CD14-positive monocyte (primary cell): Measurements from ENCODE around the gene RAB11FIP4. TPM values are rescaled to one million over a fixed set of nuclear protein-coding genes. Genes with fewer than 3 reads are reported as not detected.

Experiments used
- DNase-seq, 3 donors: peaks; one replicate each; pipeline ENCODE4 v3.0.0-alpha.2; 2011 to 2022
- H2AFZ ChIP-seq: 2 replicates; pipeline ENCODE4 v1.6.0; 2012; ENCODE audit warnings: mild to moderate bottlenecking, low read depth, low read length, inconsistent platforms; ENCODE audit not compliant: insufficient read depth, poor library complexity, severe bottlenecking
- H3K27ac ChIP-seq, 2 donors: 1 replicate in 1 of 2; 2 replicates in 1 of 2; pipeline ENCODE4 v1.5.1; 2012 to 2013; ENCODE audit warnings: low read length in 2 of 2, control low read depth in 1 of 2, inconsistent platforms in 1 of 2, low read depth in 1 of 2, mild to moderate bottlenecking in 1 of 2
- H3K27me3 ChIP-seq, 2 donors: one replicate each; pipeline versions ENCODE4 v1.6.0 to v1.6.1; 2011 to 2013; ENCODE audit warnings: low read length in 2 of 2; ENCODE audit not compliant: control insufficient read depth in 2 of 2, insufficient read depth in 2 of 2
- H3K36me3 ChIP-seq, 2 donors: replicated peaks in 1 of 2; 1 replicate in 1 of 2; 2 replicates in 1 of 2; pipeline versions ENCODE4 v1.5.1 to v1.6.1; 2012 to 2013; ENCODE audit warnings: low read length in 2 of 2, control low read depth in 1 of 2, inconsistent platforms in 1 of 2, mild to moderate bottlenecking in 1 of 2; ENCODE audit not compliant: insufficient read depth in 2 of 2, control insufficient read depth in 1 of 2
- H3K4me1 ChIP-seq, 2 donors: 1 replicate in 1 of 2; 2 replicates in 1 of 2; pipeline versions ENCODE4 v1.5.1 to v1.6.1; 2012 to 2013; ENCODE audit warnings: low read length in 2 of 2, control low read depth in 1 of 2, inconsistent platforms in 1 of 2, mild to moderate bottlenecking in 1 of 2, moderate library complexity in 1 of 2; ENCODE audit not compliant: insufficient read depth in 2 of 2, control insufficient read depth in 1 of 2
- H3K4me2 ChIP-seq: replicated peaks from 2 replicates; pipeline ENCODE3; 2012; ENCODE audit warnings: low read length, moderate library complexity, mild to moderate bottlenecking; ENCODE audit not compliant: poor library complexity, severe bottlenecking; ENCODE audit errors: extremely low read depth
- H3K4me3 ChIP-seq, 3 experiments: fragments of 200-600 bp in 1 of 3; sonication (generic) in 1 of 3; replicated peaks in 1 of 3; 1 replicate in 2 of 3; 2 replicates in 1 of 3; pipeline ENCODE4 v1.5.1; 2011 to 2013; ENCODE audit warnings: low read length in 3 of 3, mild to moderate bottlenecking in 3 of 3, control low read depth in 2 of 3, low read depth in 2 of 3, inconsistent platforms in 1 of 3, moderate library complexity in 1 of 3
- H3K79me2 ChIP-seq: 2 replicates; pipeline ENCODE4 v1.6.0; 2012; ENCODE audit warnings: mild to moderate bottlenecking, control low read depth, inconsistent platforms, low read length, moderate library complexity; ENCODE audit not compliant: insufficient read depth
- H3K9ac ChIP-seq: 2 replicates; pipeline ENCODE4 v1.6.0; 2017; ENCODE audit warnings: low read length, mild to moderate bottlenecking; ENCODE audit not compliant: insufficient read depth, poor library complexity, severe bottlenecking
- H3K9me3 ChIP-seq, 2 donors: replicated peaks in 1 of 2; 1 replicate in 1 of 2; 2 replicates in 1 of 2; pipeline versions ENCODE4 v1.5.1 to v1.6.1; 2012 to 2013; ENCODE audit warnings: low read length in 2 of 2, control low read depth in 1 of 2; ENCODE audit not compliant: control insufficient read depth in 1 of 2, insufficient read depth in 1 of 2
- H4K20me1 ChIP-seq: 2 replicates; pipeline ENCODE4 v1.6.0; 2012; ENCODE audit warnings: mild to moderate bottlenecking, low read length, control low read depth, moderate library complexity; ENCODE audit not compliant: insufficient read depth
- H3K27ac Mint-ChIP-seq, 7 donors: one replicate each; pipeline ENCODE4 v1.8.0; 2020; ENCODE audit warnings: mild to moderate bottlenecking in 7 of 7, mixed read lengths in 7 of 7, moderate library complexity in 6 of 7, inconsistent platforms in 2 of 7
- H3K27me3 Mint-ChIP-seq, 3 donors: one replicate each; pipeline ENCODE4 v1.8.0; 2021 to 2022; ENCODE audit warnings: low read depth in 3 of 3, mild to moderate bottlenecking in 3 of 3, mixed read lengths in 3 of 3, moderate library complexity in 3 of 3, inconsistent platforms in 1 of 3
- H3K36me3 Mint-ChIP-seq, 2 donors: one replicate each; pipeline ENCODE4 v1.8.0; 2020; ENCODE audit warnings: mixed read lengths in 2 of 2, inconsistent platforms in 1 of 2, mild to moderate bottlenecking in 1 of 2
- H3K4me1 Mint-ChIP-seq: one replicate; pipeline ENCODE4 v1.8.0; 2020; ENCODE audit warnings: mild to moderate bottlenecking, mixed read lengths
- H3K4me3 Mint-ChIP-seq, 2 donors: one replicate each; pipeline ENCODE4 v1.8.0; 2020; ENCODE audit warnings: mild to moderate bottlenecking in 2 of 2, mixed read lengths in 2 of 2, moderate library complexity in 1 of 2
- H3K9me3 Mint-ChIP-seq, 7 donors: one replicate each; pipeline ENCODE4 v1.8.0; 2020 to 2022; ENCODE audit warnings: mixed read lengths in 7 of 7, mild to moderate bottlenecking in 6 of 7, moderate library complexity in 6 of 7, inconsistent platforms in 2 of 7
- WGBS: methylation state at CpG from one replicate; pipeline ENCODE4 v1.1.5; 2013; ENCODE audit warnings: missing lambda C conversion rate; ENCODE audit not compliant: insufficient coverage; 5-methylcytosine and 5-hydroxymethylcytosine counted together
- intact Hi-C, 2 donors: fragments of 100-400 bp; cut with micrococcal nuclease; formaldehyde crosslinking; loops; one replicate each; pipeline versions ENCODE4 v1.15.0 to v1.15.1; 2023
- polyA plus RNA-seq, 3 donors: library from polyadenylated mRNA; depleted of rRNA in 1 of 3; unstranded in 2 of 3; stranded (reverse) in 1 of 3; fragments of 300-500 nt in 2 of 3; fragments of >200 nt in 1 of 3; fragmentation: Illumina TruSeq in 2 of 3; gene quantifications; 1 replicate in 2 of 3; 2 replicates in 1 of 3; pipeline ENCODE4 v1.2.3, GENCODE V29; 2012 to 2021
- TF ChIP-seq, protein P1 (sequence below): fragments of 200-600 bp; IDR thresholded peaks from one replicate; pipeline ENCODE4 v1.8.0; 2022; ENCODE audit warnings: antibody characterized with exemption, mild to moderate bottlenecking

The RAB11FIP4 gene
- polyA plus RNA-seq, 3 donors, result 10.4 to 21.9 (median 16.2) TPM

DNA sequence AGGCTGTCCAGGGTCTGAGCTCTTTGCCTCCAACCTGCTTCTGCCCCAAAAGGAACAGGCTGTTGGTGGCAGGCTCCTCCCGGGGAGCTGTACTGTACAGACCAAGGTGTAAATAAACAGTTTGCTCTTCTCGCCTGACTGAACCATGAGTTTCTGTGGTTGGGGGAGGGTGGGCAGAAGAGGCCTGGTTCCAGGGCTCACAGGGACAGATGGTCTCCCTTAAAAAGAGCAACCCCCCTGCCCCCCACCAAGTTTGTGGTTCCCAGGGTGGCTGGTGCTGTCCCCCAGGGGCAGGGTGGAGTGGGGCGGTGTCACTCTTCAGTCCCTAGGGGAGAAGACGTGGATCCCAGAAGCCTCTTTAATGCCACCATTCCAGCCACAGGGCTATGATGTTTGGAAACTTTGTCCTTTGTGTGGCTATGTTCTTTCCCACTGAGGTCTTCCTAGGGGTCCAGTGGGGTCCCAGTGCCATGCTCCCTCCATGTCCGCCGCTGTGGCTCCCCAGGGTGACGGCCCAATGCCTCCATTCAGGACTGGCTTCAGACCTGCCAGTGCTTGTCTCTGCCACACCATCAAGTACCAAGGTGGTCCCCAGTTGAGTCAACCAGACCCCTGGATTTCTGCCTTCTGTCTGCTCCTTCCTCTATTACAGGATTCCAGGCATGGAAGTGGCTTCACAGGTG, 146.7 kb downstream of the RAB11FIP4 start:
- Histone ChIP-seq H4K20me1 (no peaks in the 10 kb centered on the region), H2AFZ (no peak overlapping the region), H3K4me3 (no peak overlapping the region), H3K27me3 (no peaks in the 10 kb centered on the region), H3K4me2 (no peak overlapping the region), H3K9me3 (no peaks in the 10 kb centered on the region), H3K9ac (no peak overlapping the region), H3K79me2 (no peaks in the 10 kb centered on the region), H3K27ac (no peak overlapping the region), H3K36me3 (no peaks in the 10 kb centered on the region), H3K4me1 (no peaks in the 10 kb centered on the region)
- peaks cover 2 to 8% (median 4%) of the 10 kb centered on the region in 3 donors for H3K27me3 Mint-ChIP-seq
- H3K27ac Mint-ChIP-seq, result peak overlapping the region in 1 of 7 donors; percentile 81
- peaks cover 3% of the 10 kb centered on the region for H3K4me1 Mint-ChIP-seq
- no peak overlapping the region for H3K4me3 Mint-ChIP-seq
- DNase-seq, result no peak
- peaks cover 0 to 2% (median 0%) of the 10 kb centered on the region in 7 donors for H3K9me3 Mint-ChIP-seq
- WGBS, result 100% methylated on average over 3 of the region's 7 CpGs
- TF ChIP-seq, protein P1, sequence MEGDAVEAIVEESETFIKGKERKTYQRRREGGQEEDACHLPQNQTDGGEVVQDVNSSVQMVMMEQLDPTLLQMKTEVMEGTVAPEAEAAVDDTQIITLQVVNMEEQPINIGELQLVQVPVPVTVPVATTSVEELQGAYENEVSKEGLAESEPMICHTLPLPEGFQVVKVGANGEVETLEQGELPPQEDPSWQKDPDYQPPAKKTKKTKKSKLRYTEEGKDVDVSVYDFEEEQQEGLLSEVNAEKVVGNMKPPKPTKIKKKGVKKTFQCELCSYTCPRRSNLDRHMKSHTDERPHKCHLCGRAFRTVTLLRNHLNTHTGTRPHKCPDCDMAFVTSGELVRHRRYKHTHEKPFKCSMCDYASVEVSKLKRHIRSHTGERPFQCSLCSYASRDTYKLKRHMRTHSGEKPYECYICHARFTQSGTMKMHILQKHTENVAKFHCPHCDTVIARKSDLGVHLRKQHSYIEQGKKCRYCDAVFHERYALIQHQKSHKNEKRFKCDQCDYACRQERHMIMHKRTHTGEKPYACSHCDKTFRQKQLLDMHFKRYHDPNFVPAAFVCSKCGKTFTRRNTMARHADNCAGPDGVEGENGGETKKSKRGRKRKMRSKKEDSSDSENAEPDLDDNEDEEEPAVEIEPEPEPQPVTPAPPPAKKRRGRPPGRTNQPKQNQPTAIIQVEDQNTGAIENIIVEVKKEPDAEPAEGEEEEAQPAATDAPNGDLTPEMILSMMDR, result no peak
- intact Hi-C loops, result no loop called here
- peaks cover 6% of the 10 kb centered on the region in 2 donors for H3K36me3 Mint-ChIP-seq

DNA sequence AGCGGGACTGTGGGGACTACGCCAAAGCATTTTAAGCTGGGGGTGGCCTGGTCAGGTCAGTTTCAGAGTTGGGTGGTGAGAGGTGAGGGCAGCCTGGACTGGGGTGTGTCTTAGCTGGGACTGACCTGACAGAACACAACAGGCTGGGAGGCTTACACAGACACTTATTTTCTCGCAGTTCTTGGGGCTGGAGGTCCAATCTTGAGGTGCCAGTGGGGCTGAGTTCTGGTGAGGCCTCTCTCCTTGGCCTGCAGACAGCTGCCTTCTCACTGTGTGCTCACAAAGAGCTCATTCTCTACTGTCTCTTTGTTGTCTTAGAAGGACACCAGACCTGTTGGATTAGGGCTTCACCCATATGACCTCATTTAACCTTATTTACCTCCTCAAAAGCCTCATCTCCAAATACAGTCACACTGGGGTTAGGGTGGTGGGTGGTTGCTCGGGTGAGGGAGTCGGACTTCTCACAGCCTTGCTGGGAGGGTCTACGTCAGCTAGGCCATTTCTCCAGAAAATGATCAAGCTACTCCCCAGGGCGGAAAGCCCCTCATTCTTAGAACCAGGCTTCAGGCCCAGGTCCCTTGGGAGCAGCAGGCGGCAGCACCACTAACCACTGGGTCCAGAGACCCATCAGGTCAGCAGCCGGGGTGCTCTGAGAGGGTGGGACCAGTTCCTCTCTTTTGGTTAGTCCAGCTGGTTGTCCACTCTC, 149.3 kb downstream of the RAB11FIP4 start:
- Histone ChIP-seq H3K4me1 (no peaks in the 10 kb centered on the region), H2AFZ (no peak overlapping the region), H3K27ac (no peak overlapping the region), H3K4me2 (no peak overlapping the region), H3K79me2 (no peaks in the 10 kb centered on the region), H3K4me3 (no peak overlapping the region), H3K9me3 (no peaks in the 10 kb centered on the region), H3K36me3 (no peaks in the 10 kb centered on the region), H3K27me3 (no peaks in the 10 kb centered on the region), H4K20me1 (no peaks in the 10 kb centered on the region), H3K9ac (no peak overlapping the region)
- Mint-ChIP-seq H3K4me1 (peaks cover 3% of the 10 kb centered on the region), H3K27me3 (peaks cover 0 to 6% (median 2%) of the 10 kb centered on the region in 3 donors), H3K36me3 (no peaks in the 10 kb centered on the region), H3K27ac (no peak overlapping the region), H3K4me3 (no peak overlapping the region), H3K9me3 (peaks cover 0 to 2% (median 0%) of the 10 kb centered on the region in 7 donors)
- intact Hi-C loops, result loop anchor here in 1 of 2 donors (5.0 kb wide), 1 partner anchor 302 kb away; no protein-coding TSS in a partner anchor
- TF ChIP-seq, protein P1, result no peak
- DNase-seq, result no peak
- WGBS, result 95% methylated on average over 6 of the region's 9 CpGs
